ENCODE measurements around the gene NUCKS1.

Gene NUCKS1

GRCh38 chr1:205750138-205751035 lies at the start of gene NUCKS1:
Gene NUCKS1, minus strand, starts transcription at chr1:205750182. Its CDS starts 209 bp downstream, at chr1:205749973.
- peak; percentile 100 for FAIRE-seq

- no peak for FAIRE-seq
Observed at GRCh38 chr1:205798577-205798976, 48.6 kb upstream of the NUCKS1 start.

GRCh38 chr1:205797168-205797567 lies 47.2 kb upstream of the NUCKS1 start:
- FAIRE-seq, result no peak

GRCh38 chr1:205794011-205794730 lies 44.2 kb upstream of the NUCKS1 start:
- no peak for FAIRE-seq

GRCh38 chr1:205792961-205793673 lies 43.1 kb upstream of the NUCKS1 start:
- FAIRE-seq, result no peak

GRCh38 chr1:205792481-205792881 lies 42.5 kb upstream of the NUCKS1 start:
- FAIRE-seq, result no peak

- no peak for FAIRE-seq
Observed at GRCh38 chr1:205791568-205792180, 41.7 kb upstream of the NUCKS1 start.

GRCh38 chr1:205787287-205787916 lies 37.4 kb upstream of the NUCKS1 start:
- FAIRE-seq, result no peak

GRCh38 chr1:205786601-205787000 lies 36.6 kb upstream of the NUCKS1 start:
- FAIRE-seq, result no peak

- no peak for FAIRE-seq
Observed at GRCh38 chr1:205785446-205785845, 35.5 kb upstream of the NUCKS1 start.

GRCh38 chr1:205783904-205784303 lies 33.9 kb upstream of the NUCKS1 start:
- FAIRE-seq, result no peak

GRCh38 chr1:205783433-205783795 lies 33.4 kb upstream of the NUCKS1 start:
- FAIRE-seq, result no peak

GRCh38 chr1:205782627-205783432 lies 32.8 kb upstream of the NUCKS1 start:
- no peak for FAIRE-seq

GRCh38 chr1:205780335-205780734 lies 30.4 kb upstream of the NUCKS1 start:
- no peak for FAIRE-seq

GRCh38 chr1:205777994-205778393 lies 28.0 kb upstream of the NUCKS1 start:
- no peak for FAIRE-seq

- no peak for FAIRE-seq
Observed at GRCh38 chr1:205775717-205776056, 25.7 kb upstream of the NUCKS1 start.

GRCh38 chr1:205775015-205775716 lies 25.2 kb upstream of the NUCKS1 start, which contains the start of gene RAB29:
Gene RAB29, minus strand, starts transcription at chr1:205775482. Its CDS starts 526 bp downstream, at chr1:205774956.
- FAIRE-seq, result peak; percentile 95

- no peak for FAIRE-seq
Observed at GRCh38 chr1:205774198-205775014, 24.4 kb upstream of the NUCKS1 start.

GRCh38 chr1:205772607-205773032 lies 22.6 kb upstream of the NUCKS1 start:
- FAIRE-seq, result no peak

- FAIRE-seq, result no peak
Observed at GRCh38 chr1:205770618-205771017, 20.6 kb upstream of the NUCKS1 start.

All from TTC549 (cell line).